Lung (tissue), 12 donors: ENCODE data around the gene DPH2. TPM values are rescaled to one million over a fixed set of nuclear protein-coding genes. Genes with fewer than 3 reads are reported as not detected.

ENCODE experiments used
- ATAC-seq: fragments of 200-7000 bp; cut with Tn5 transposase; one replicate; pipeline ENCODE4 v1.9.1; 2020; ENCODE audit warnings: moderate number of reproducible peaks; ENCODE audit not compliant: insufficient read depth, low FRiP score
- DNase-seq, 3 donors: peaks; one replicate each; pipeline ENCODE4 v3.0.0-alpha.2; 2013 to 2017
- H3K27ac ChIP-seq, 2 donors: one replicate each; pipeline ENCODE4 v1.5.1; 2013; ENCODE audit warnings: mild to moderate bottlenecking in 2 of 2, moderate library complexity in 2 of 2, control low read depth in 1 of 2, inconsistent platforms in 1 of 2, low read depth in 1 of 2, low read length in 1 of 2
- H3K27me3 ChIP-seq, 3 donors: one replicate each; pipeline ENCODE4 v1.5.1; 2013; ENCODE audit warnings: low read length in 2 of 3; ENCODE audit not compliant: control insufficient read depth in 3 of 3, insufficient read depth in 3 of 3
- H3K36me3 ChIP-seq, 4 donors: one replicate each; pipeline ENCODE4 v1.5.1; 2013; ENCODE audit warnings: low read length in 4 of 4, mild to moderate bottlenecking in 1 of 4, moderate library complexity in 1 of 4; ENCODE audit not compliant: control insufficient read depth in 4 of 4, insufficient read depth in 4 of 4
- H3K4me1 ChIP-seq, 5 donors: one replicate each; pipeline ENCODE4 v1.5.1; 2013; ENCODE audit warnings: low read length in 5 of 5, mild to moderate bottlenecking in 2 of 5, moderate library complexity in 1 of 5; ENCODE audit not compliant: control insufficient read depth in 5 of 5, insufficient read depth in 5 of 5
- H3K4me3 ChIP-seq: one replicate; pipeline ENCODE4 v1.5.1; 2013; ENCODE audit warnings: mild to moderate bottlenecking, control low read depth, moderate library complexity
- H3K9ac ChIP-seq, 2 donors: one replicate each; pipeline ENCODE4 v1.5.1; 2013; ENCODE audit warnings: low read length in 2 of 2, control low read depth in 1 of 2; ENCODE audit not compliant: insufficient read depth in 1 of 2
- H3K9me3 ChIP-seq, 4 donors: one replicate each; pipeline ENCODE4 v1.5.1; 2013; ENCODE audit warnings: low read length in 3 of 4, mild to moderate bottlenecking in 1 of 4, moderate library complexity in 1 of 4; ENCODE audit not compliant: control insufficient read depth in 4 of 4, insufficient read depth in 3 of 4
- CTCF ChIP-seq: IDR thresholded peaks from 2 replicates; pipeline ENCODE4 v1.5.1; 2012; ENCODE audit warnings: mild to moderate bottlenecking; ENCODE audit errors: control extremely low read depth, extremely low read depth
- WGBS, 2 donors: extraction: QIAGEN DNeasy Blood & Tissue Kit; methylation state at CpG; one replicate each; pipeline ENCODE4 v1.1.7; 2013; 5-methylcytosine and 5-hydroxymethylcytosine counted together
- polyA plus RNA-seq, 2 donors: library from polyadenylated mRNA; stranded (reverse); fragments of 200-250 nt; gene quantifications; one replicate each; pipeline ENCODE4 v1.2.1, GENCODE V29; 2013
- total RNA-seq, 2 donors: library from RNA; depleted of rRNA in 1 of 2; stranded (reverse); fragments of >200 nt in 1 of 2; gene quantifications; one replicate each; pipeline ENCODE4 v1.2.1, GENCODE V29; 2014 to 2021
- donor health status: control.
- donor health status: control.
- donor health status: Bipolar disorder and iron deficiency.
- donor health status: healthy.
- donor health status: DM: yes; HTN: yes; CAD: no.

Gene DPH2
- total and polyA plus RNA-seq, 4 donors: 11.6 to 28.5 (median 21.3) TPM

- WGBS, 2 donors: 84 to 88% methylated on average over 8 of the region's 8 CpGs
- Histone ChIP-seq H3K4me1 (peaks cover 0 to 12% (median 0%) of the 10 kb centered on the region in 5 donors), H3K27ac (no peak overlapping the region), H3K9me3 (no peaks in the 10 kb centered on the region), H3K9ac (no peak overlapping the region), H3K4me3 (no peak overlapping the region), H3K27me3 (no peaks in the 10 kb centered on the region), H3K36me3 (peaks cover 0 to 10% (median 4%) of the 10 kb centered on the region in 4 donors)
- no peak for TF ChIP-seq CTCF
- no peak for ATAC-seq
- DNase-seq: no peak
Measured at GRCh38 chr1:43999455-43999854, 29.6 kb downstream of the DPH2 start.

GRCh38 chr1:44000122-44000665 is 30.4 kb downstream of the DPH2 start:
- Histone ChIP-seq H3K27me3 (no peaks in the 10 kb centered on the region), H3K27ac (no peak overlapping the region), H3K4me1 (peaks cover 0 to 12% (median 0%) of the 10 kb centered on the region in 5 donors), H3K9me3 (no peaks in the 10 kb centered on the region), H3K36me3 (peaks cover 0 to 10% (median 4%) of the 10 kb centered on the region in 4 donors), H3K4me3 (no peak overlapping the region), H3K9ac (no peak overlapping the region)
- 87 to 92% methylated on average over 8 of the region's 8 CpGs for whole genome bisulfite sequencing, 2 donors
- no peak for TF ChIP-seq CTCF
- no peak for DNase-seq
- ATAC-seq: no peak

- ATAC-seq: no peak
- 82 to 85% methylated on average over 8 of the region's 8 CpGs for WGBS, 2 donors
- no peaks in the 10 kb centered on the region for H3K27me3 ChIP-seq
Measured at GRCh38 chr1:44002165-44002564, 32.4 kb downstream of the DPH2 start.

More at GRCh38 chr1:44002165-44002564, 32.4 kb downstream of the DPH2 start:
- H3K9me3 ChIP-seq: no peaks in the 10 kb centered on the region
- H3K4me3 ChIP-seq: no peak overlapping the region
- TF ChIP-seq CTCF: no peak
- no peak for DNase-seq
- H3K36me3 ChIP-seq: peaks cover 0 to 10% (median 3%) of the 10 kb centered on the region in 4 donors
- peaks cover 0 to 4% (median 3%) of the 10 kb centered on the region in 5 donors for H3K4me1 ChIP-seq
- H3K9ac ChIP-seq: no peak overlapping the region
- no peak overlapping the region for H3K27ac ChIP-seq
